Retinal pigment epithelial cell (primary cell): Measurements from ENCODE around the gene RERE.
"Not testable (repeated sequence)": the region's sequence is repeated elsewhere in the genome, so short reads cannot be mapped to it uniquely, and the experiment has no call there.

ENCODE experiments used
- DNase-seq: peaks from one replicate; pipeline ENCODE4 v3.0.0-alpha.2; 2010; ENCODE audit warnings: low read depth
- H3K4me3 ChIP-seq: 2 replicates; pipeline ENCODE4 v1.5.1; 2011; ENCODE audit warnings: mild to moderate bottlenecking, low read length, control low read depth, moderate library complexity
- CTCF ChIP-seq: conservative IDR thresholded peaks from 2 replicates; pipeline ENCODE4 v1.5.1; 2011; ENCODE audit warnings: low read depth, low read length, control low read depth, inconsistent platforms

Gene RERE

GRCh38 chr1:8448911-8449661, 368.4 kb downstream of the RERE start:
- no peak overlapping the region for H3K4me3 ChIP-seq
- no peak for DNase-seq
- TF ChIP-seq CTCF = no peak

GRCh38 chr1:8448505-8448904, 368.9 kb downstream of the RERE start:
- DNase-seq, H3K4me3 ChIP-seq: not testable (repeated sequence)

GRCh38 chr1:8447616-8448150, 369.8 kb downstream of the RERE start:
- DNase-seq = no peak
- H3K4me3 ChIP-seq = no peak overlapping the region
- no peak for TF ChIP-seq CTCF

GRCh38 chr1:8446119-8446518, 371.3 kb downstream of the RERE start:
- H3K4me3 ChIP-seq, DNase-seq: not testable (repeated sequence)

GRCh38 chr1:8443558-8444194, 373.8 kb downstream of the RERE start:
- H3K4me3 ChIP-seq = no peak overlapping the region
- TF ChIP-seq CTCF = peak; percentile 29
- DNase-seq = no peak

- no peak overlapping the region for H3K4me3 ChIP-seq
- DNase-seq = no peak
- no peak for TF ChIP-seq CTCF
Measured at GRCh38 chr1:8441426-8441825, 376.0 kb downstream of the RERE start.

- H3K4me3 ChIP-seq = no peak overlapping the region
- peak; percentile 50 for DNase-seq
- peak; percentile 14 for TF ChIP-seq CTCF
Measured at GRCh38 chr1:8439015-8439702, 378.3 kb downstream of the RERE start.

GRCh38 chr1:8438489-8438888, 379.0 kb downstream of the RERE start:
- no peak for TF ChIP-seq CTCF
- no peak for DNase-seq
- no peak overlapping the region for H3K4me3 ChIP-seq
